Activated effector memory CD4-positive, alpha-beta T cell treated with anti-CD3 and anti-CD28 coated beads, Interleukin-2, amount 50 U/mL, for 16 hours (primary cell): Measurements from ENCODE around the gene WDR20.
A peak's percentile ranks its signal among the peaks of the same experiment; 100 is the strongest.
"Not testable (repeated sequence)": the region's sequence is repeated elsewhere in the genome, so short reads cannot be mapped to it uniquely, and the experiment has no call there.

Experiments
- DNase-seq: peaks from one replicate; pipeline ENCODE4 v3.0.0-alpha.2; 2020

WDR20 gene

GRCh38 chr14:102222009-102222575, 82.4 kb downstream of the WDR20 start:
- no peak for DNase-seq

GRCh38 chr14:102222751-102223150, 83.1 kb downstream of the WDR20 start:
- DNase-seq: no peak

GRCh38 chr14:102223682-102224081, 84.0 kb downstream of the WDR20 start:
- DNase-seq: no peak

GRCh38 chr14:102225386-102225785, 85.7 kb downstream of the WDR20 start:
- no peak for DNase-seq

GRCh38 chr14:102225936-102226335, 86.2 kb downstream of the WDR20 start:
- DNase-seq: no peak

- DNase-seq: no peak
These were observed 86.8 kb downstream of the WDR20 start for GRCh38 chr14:102226356-102227125.

- no peak for DNase-seq
These were observed 87.7 kb downstream of the WDR20 start for GRCh38 chr14:102227184-102227964.

- DNase-seq: no peak
These were observed 89.5 kb downstream of the WDR20 start for GRCh38 chr14:102229071-102229738.

GRCh38 chr14:102229739-102230092, 90.0 kb downstream of the WDR20 start:
- DNase-seq: no peak

- no peak for DNase-seq
These were observed 90.9 kb downstream of the WDR20 start for GRCh38 chr14:102230481-102231210.

GRCh38 chr14:102231476-102232347, 92.0 kb downstream of the WDR20 start:
- no peak for DNase-seq

- no peak for DNase-seq
These were observed 92.6 kb downstream of the WDR20 start for GRCh38 chr14:102232348-102232625.

- no peak for DNase-seq
These were observed 93.4 kb downstream of the WDR20 start for GRCh38 chr14:102233081-102233480.

GRCh38 chr14:102234331-102235264, 94.9 kb downstream of the WDR20 start:
- no peak for DNase-seq

- DNase-seq: peak; percentile 89
These were observed 95.7 kb downstream of the WDR20 start for GRCh38 chr14:102235275-102235897.

- no peak for DNase-seq
These were observed 96.3 kb downstream of the WDR20 start for GRCh38 chr14:102236026-102236425.

GRCh38 chr14:102238131-102238530, 98.4 kb downstream of the WDR20 start:
- no peak for DNase-seq

GRCh38 chr14:102238766-102239165, 99.1 kb downstream of the WDR20 start:
- no peak for DNase-seq

GRCh38 chr14:102239231-102239630, 99.5 kb downstream of the WDR20 start:
- DNase-seq: no peak

- not testable (repeated sequence) for DNase-seq
These were observed 100.8 kb downstream of the WDR20 start for GRCh38 chr14:102240481-102240880.
